SU-DHL-6 (cell line): ENCODE measurements around the gene SUMO2.

ENCODE experiments used
- EZH2phosphoT487 ChIP-seq: fragments of 200-600 bp; sonication (generic), shearing (Covaris generic); conservative IDR thresholded peaks from 2 replicates; pipeline ENCODE4 v1.6.1; 2018; ENCODE audit warnings: mild to moderate bottlenecking, antibody characterized with exemption, low read length, moderate library complexity, mixed read lengths
- TF ChIP-seq, protein P1 (sequence below): fragments of 200-600 bp; sonication (generic); IDR thresholded peaks from one replicate; pipeline ENCODE4 v1.5.1; 2017; ENCODE audit warnings: antibody characterized with exemption, mild to moderate bottlenecking, low read length, moderate library complexity; ENCODE audit not compliant: insufficient read depth, poor library complexity, severe bottlenecking

DNA sequence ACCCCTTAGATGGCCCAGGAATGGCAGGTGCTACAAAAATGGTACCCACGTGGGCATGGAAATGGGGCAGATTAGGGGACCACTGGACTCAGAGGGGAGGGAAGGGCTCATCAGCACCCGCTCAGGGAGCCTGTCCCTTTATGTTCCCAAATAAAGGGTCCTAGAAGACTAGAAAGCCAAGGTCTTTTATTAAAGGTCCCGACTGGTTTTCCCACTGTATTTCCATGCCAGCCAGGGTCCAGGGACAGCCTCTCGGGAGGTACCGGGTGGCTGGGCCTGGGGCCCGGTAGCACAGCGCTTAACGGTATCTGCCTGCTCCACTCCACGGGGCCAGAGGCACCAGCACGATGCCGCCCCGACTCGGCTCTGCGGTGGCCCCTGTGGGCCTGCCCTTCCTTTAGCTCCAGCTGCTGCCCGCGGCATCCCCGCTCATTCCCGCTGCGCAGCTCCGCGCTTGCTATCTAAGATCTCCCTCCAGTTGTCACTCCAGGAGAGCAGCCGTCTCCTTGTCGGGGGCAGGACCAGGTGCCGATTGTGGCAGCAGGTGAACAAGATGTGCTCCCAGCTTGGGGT lies 52.6 kb downstream of the SUMO2 start:
- TF ChIP-seq, protein P1, sequence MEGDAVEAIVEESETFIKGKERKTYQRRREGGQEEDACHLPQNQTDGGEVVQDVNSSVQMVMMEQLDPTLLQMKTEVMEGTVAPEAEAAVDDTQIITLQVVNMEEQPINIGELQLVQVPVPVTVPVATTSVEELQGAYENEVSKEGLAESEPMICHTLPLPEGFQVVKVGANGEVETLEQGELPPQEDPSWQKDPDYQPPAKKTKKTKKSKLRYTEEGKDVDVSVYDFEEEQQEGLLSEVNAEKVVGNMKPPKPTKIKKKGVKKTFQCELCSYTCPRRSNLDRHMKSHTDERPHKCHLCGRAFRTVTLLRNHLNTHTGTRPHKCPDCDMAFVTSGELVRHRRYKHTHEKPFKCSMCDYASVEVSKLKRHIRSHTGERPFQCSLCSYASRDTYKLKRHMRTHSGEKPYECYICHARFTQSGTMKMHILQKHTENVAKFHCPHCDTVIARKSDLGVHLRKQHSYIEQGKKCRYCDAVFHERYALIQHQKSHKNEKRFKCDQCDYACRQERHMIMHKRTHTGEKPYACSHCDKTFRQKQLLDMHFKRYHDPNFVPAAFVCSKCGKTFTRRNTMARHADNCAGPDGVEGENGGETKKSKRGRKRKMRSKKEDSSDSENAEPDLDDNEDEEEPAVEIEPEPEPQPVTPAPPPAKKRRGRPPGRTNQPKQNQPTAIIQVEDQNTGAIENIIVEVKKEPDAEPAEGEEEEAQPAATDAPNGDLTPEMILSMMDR: no peak
- no peak for TF ChIP-seq EZH2phosphoT487
